Heart left ventricle (tissue), 16 donors: Measurements from ENCODE around the gene RNF144B. TPM values are rescaled to one million over a fixed set of nuclear protein-coding genes. Genes with fewer than 3 reads are reported as not detected.
"Not testable (repeated sequence)": the region's sequence is repeated elsewhere in the genome, so short reads cannot be mapped to it uniquely, and the experiment has no call there.

Source experiments
- ATAC-seq, 4 donors: fragments of 200-7000 bp; cut with Tn5 transposase; one replicate each; pipeline ENCODE4 v1.9.1; 2020 to 2022; ENCODE audit warnings: moderate library complexity in 4 of 4, mild to moderate bottlenecking in 3 of 4, moderate number of reproducible peaks in 1 of 4
- DNase-seq, 5 donors: peaks; one replicate each; pipeline ENCODE4 v3.0.0-alpha.2; 2020
- H3K27ac ChIP-seq, 12 donors: fragments of 200-600 bp; sonication (generic) in 4 of 12; one replicate each; pipeline versions ENCODE4 v1.5.0 to v1.8.0; 2016 to 2022; ENCODE audit warnings: mild to moderate bottlenecking in 2 of 12
- H3K27me3 ChIP-seq, 9 donors: fragments of 200-600 bp; sonication (generic) in 2 of 9; one replicate each; pipeline versions ENCODE4 v1.5.1 to v1.8.0; 2016 to 2022; ENCODE audit warnings: mild to moderate bottlenecking in 3 of 9
- H3K36me3 ChIP-seq, 9 donors: fragments of 200-600 bp; sonication (generic) in 2 of 9; one replicate each; pipeline versions ENCODE4 v1.5.0 to v1.8.0; 2018 to 2022; ENCODE audit warnings: mild to moderate bottlenecking in 2 of 9
- H3K4me1 ChIP-seq, 12 donors: fragments of 200-600 bp; sonication (generic) in 4 of 12; one replicate each; pipeline versions ENCODE4 v1.5.0 to v1.8.0; 2016 to 2022; ENCODE audit warnings: mild to moderate bottlenecking in 3 of 12
- H3K4me3 ChIP-seq, 12 donors: fragments of 200-600 bp; sonication (generic) in 4 of 12; one replicate each; pipeline versions ENCODE4 v1.5.0 to v1.8.0; 2017 to 2022; ENCODE audit warnings: mild to moderate bottlenecking in 9 of 12, moderate library complexity in 4 of 12
- H3K9me3 ChIP-seq, 12 donors: fragments of 200-600 bp; sonication (generic) in 4 of 12; one replicate each; pipeline versions ENCODE4 v1.5.0 to v1.8.0; 2016 to 2022; ENCODE audit warnings: mild to moderate bottlenecking in 1 of 12
- CTCF ChIP-seq, 12 donors: fragments of 200-600 bp; sonication (generic) in 4 of 12; IDR thresholded peaks; one replicate each; pipeline versions ENCODE4 v1.5.0 to v1.8.0; 2018 to 2022; ENCODE audit warnings: antibody characterized with exemption in 12 of 12, mild to moderate bottlenecking in 5 of 12
- POLR2A ChIP-seq, 2 donors: fragments of 450-650 bp; IDR thresholded peaks; one replicate each; pipeline ENCODE4 v1.6.1; 2017; ENCODE audit warnings: antibody characterized with exemption in 2 of 2, mild to moderate bottlenecking in 2 of 2, moderate library complexity in 2 of 2
- WGBS, 4 donors: extraction: QIAGEN DNeasy Blood & Tissue Kit in 2 of 4; methylation state at CpG; one replicate each; pipeline versions ENCODE4 v1.1.5 to v1.1.7; 2013 to 2018; 5-methylcytosine and 5-hydroxymethylcytosine counted together
- intact Hi-C, 10 donors: fragments of 100-400 bp; cut with DNase I; formaldehyde crosslinking; loops; one replicate each; pipeline versions ENCODE4 v1.11.1 to v1.14.2; 2022
- polyA plus RNA-seq, 2 donors: library from polyadenylated mRNA; stranded (reverse); fragments of 200-250 nt; gene quantifications; one replicate each; pipeline ENCODE4 v1.2.3, GENCODE V29; 2013
- total RNA-seq, 9 donors: library from RNA; depleted of rRNA in 2 of 9; stranded (reverse); fragments of >200 nt in 2 of 9; fragmentation: NEBNext Ultra II Directional in 3 of 9; extraction: Animal tissue kit (Norgen Biotek cat#: 25700) in 3 of 9; gene quantifications; one replicate each; pipeline versions ENCODE4 v1.1.0 to v1.2.4, GENCODE V29; 2016 to 2023
- donor health status: ischemic (EF 13 %, LVEDD 7.1; RV severe dilation, severe dysfunction).
- donor health status: healthy with polysubstance abuse.
- donor health status: DM: no; HTN: yes; CAD: no.
- donor health status: DM: no; HTN: no; CAD: no.
- donor health status: ischemic (EF 25% LVEDD 6.9; RV normal size, moderate dysfunction).
- donor health status: ischemic (EF 25% LVEDD 5.7; RV mildly dilated, moderate dysfunction).
- donor health status: healthy.
- donor health status: DM: yes; HTN: yes; CAD: no.
- donor health status: ischemic (EF 35%, LVEDD 5.7; RV mildly dilated, moderate dysfunction).
- donor health status: nonischemic (EF 11% LVEDD 7.7; RV severe dilation, severe dysfunction).
- donor health status: DM: yes; HTN: yes; CAD: no.
- donor health status: PGD.
- donor health status: ischemic (EF 29% LVEDD 5.4; RV normal size, mild dysfunction).
- donor health status: nonischemic (EF 23%, LVEDD 6.1; RV moderate dilation, normal function).

The RNF144B gene
- total and polyA plus RNA-seq, 11 donors = 6.1 to 20.7 (median 9.6) TPM

- no peaks in the 10 kb centered on the region for H3K36me3 ChIP-seq
- no peak overlapping the region for H3K4me3 ChIP-seq
- DNase-seq = no peak
- no peak overlapping the region for H3K27ac ChIP-seq
- H3K4me1 ChIP-seq = peaks cover 0 to 8% (median 0%) of the 10 kb centered on the region in 12 donors
- intact Hi-C loops = no loop called here
- TF ChIP-seq POLR2A (IDR thresholded peaks at IDR 0.05) (no peak), CTCF (IDR thresholded peaks at IDR 0.05) (no peak)
- no peaks in the 10 kb centered on the region for H3K27me3 ChIP-seq
- 77 to 84% (median 78%) methylated on average over 2 of the region's 2 CpGs for WGBS, 4 donors
- H3K9me3 ChIP-seq = peaks cover 0 to 1% (median 0%) of the 10 kb centered on the region in 12 donors
- ATAC-seq = no peak
Observed at GRCh38 chr6:18352842-18353241, 34.3 kb upstream of the RNF144B start.

GRCh38 chr6:18353251-18353650 lies 33.9 kb upstream of the RNF144B start:
- intact Hi-C loops = no loop called here
- peaks cover 0 to 8% (median 0%) of the 10 kb centered on the region in 12 donors for H3K4me1 ChIP-seq
- peaks cover 0 to 4% (median 0%) of the 10 kb centered on the region in 12 donors for H3K9me3 ChIP-seq
- H3K27ac ChIP-seq = no peak overlapping the region
- H3K4me3 ChIP-seq = no peak overlapping the region
- no peaks in the 10 kb centered on the region for H3K27me3 ChIP-seq
- DNase-seq (no peak), ATAC-seq (no peak)
- TF ChIP-seq CTCF (IDR thresholded peaks at IDR 0.05) (no peak), POLR2A (IDR thresholded peaks at IDR 0.05) (no peak)
- H3K36me3 ChIP-seq = no peaks in the 10 kb centered on the region
- WGBS, 4 donors = 67 to 96% (median 80%) methylated on average over 2 of the region's 2 CpGs

DNA sequence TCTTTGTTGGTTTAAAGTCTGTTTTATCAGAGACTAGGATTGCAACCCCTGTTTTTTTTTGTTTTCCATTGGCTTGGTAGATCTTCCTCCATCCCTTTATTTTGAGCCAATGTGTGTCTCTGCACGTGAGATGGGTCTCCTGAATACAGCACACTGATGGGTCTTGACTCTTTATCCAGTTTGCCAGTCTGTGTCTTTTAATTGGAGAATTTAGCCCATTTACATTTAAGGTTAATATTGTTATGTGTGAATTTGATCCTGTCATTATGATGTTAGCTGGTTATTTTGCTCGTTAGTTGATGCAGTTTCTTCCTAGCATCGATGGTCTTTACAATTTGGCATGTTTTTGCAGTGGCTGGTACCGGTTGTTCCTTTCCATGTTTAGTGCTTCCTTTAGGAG lies 29.6 kb upstream of the RNF144B start:
- H3K4me1 ChIP-seq = peaks cover 0 to 12% (median 4%) of the 10 kb centered on the region in 12 donors
- DNase-seq, H3K4me3 ChIP-seq, H3K36me3 ChIP-seq, H3K27me3 ChIP-seq, H3K9me3 ChIP-seq, ATAC-seq, H3K27ac ChIP-seq, intact Hi-C loops: not testable (repeated sequence)
- WGBS, 4 donors = 52 to 93% (median 84%) methylated on average over 1 to 4 of the region's 4 CpGs

DNA sequence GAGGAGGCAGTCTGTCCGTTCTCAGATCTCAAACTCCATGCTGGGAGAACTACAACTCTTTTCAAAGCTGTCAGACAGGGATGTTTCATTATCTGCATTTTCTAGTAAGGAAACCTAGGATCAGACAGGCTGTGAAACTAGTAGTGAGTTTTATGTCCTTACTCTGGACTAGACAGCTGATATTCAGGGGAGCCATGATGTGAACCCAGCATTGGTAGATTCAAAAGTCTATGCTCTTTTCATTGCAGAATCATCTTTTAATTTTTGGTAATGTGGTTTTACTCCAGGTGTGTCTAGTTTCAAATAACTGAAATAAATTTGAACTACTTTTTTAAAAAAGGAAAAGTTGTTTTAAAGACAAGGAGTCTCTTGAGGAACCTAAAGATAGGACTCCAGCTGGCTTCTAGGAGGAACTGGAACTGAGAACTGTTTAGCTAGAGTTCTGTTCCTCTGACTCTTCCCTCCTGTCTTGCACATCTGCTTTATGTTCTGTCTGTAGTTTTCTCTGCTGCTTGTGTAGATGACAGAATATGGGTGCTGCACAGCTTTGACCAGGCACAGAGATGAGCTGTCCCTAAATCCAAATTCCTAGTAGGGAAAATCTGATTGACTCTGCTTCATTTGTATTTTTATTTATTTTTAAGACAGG lies 27.8 kb upstream of the RNF144B start:
- peak in 3 of 4 donors; percentile 38 to 75 (median 64) for ATAC-seq
- Histone ChIP-seq H3K27me3 (no peaks in the 10 kb centered on the region), H3K9me3 (peaks cover 0 to 7% (median 0%) of the 10 kb centered on the region in 12 donors), H3K36me3 (no peaks in the 10 kb centered on the region), H3K27ac (peak overlapping the region in 3 of 12 donors; percentile 1 to 55 (median 24)), H3K4me3 (no peak overlapping the region), H3K4me1 (peaks cover 0 to 15% (median 4%) of the 10 kb centered on the region in 12 donors)
- no peak for DNase-seq
- TF ChIP-seq CTCF (IDR thresholded peaks at IDR 0.05) (no peak), POLR2A (IDR thresholded peaks at IDR 0.05) (no peak)
- intact Hi-C loops = no loop called here
- 75 to 93% (median 78%) methylated on average over 1 of the region's 1 CpG for WGBS, 4 donors
